Astrocyte (in vitro differentiated cells and primary cell): ENCODE results near the gene SNX6.

Experiments
- EZH2 ChIP-seq: IDR thresholded peaks from 2 replicates; pipeline ENCODE4 v1.6.1; 2012; ENCODE audit warnings: mild to moderate bottlenecking, low read length, inconsistent platforms; ENCODE audit not compliant: insufficient read depth
- TF ChIP-seq, protein P1 (sequence below): IDR thresholded peaks from 2 replicates; pipeline ENCODE4 v1.5.1; 2011; ENCODE audit warnings: low read depth, mild to moderate bottlenecking, inconsistent platforms, low read length, moderate library complexity; ENCODE audit not compliant: insufficient read depth

DNA sequence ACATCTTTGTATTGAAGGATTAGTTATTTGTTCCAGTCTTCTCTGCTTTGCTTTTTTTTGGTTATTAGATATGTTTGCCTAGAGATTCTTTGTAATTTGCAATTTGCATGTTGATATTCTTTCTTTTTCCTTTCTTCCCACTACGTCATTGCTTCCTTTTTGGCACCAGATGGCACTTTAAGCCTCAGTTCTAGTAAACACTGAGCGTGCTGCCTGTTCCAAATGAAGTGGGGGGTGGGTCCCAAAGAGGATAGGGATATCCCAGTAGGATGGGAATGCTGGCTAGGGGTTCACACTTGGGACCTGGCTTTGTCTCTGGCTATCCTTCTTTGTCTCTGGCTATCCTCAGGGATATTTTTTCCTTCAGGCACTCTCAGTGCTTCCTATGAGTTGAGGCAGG is 107.5 kb downstream of the SNX6 start:
- TF ChIP-seq, protein P1, sequence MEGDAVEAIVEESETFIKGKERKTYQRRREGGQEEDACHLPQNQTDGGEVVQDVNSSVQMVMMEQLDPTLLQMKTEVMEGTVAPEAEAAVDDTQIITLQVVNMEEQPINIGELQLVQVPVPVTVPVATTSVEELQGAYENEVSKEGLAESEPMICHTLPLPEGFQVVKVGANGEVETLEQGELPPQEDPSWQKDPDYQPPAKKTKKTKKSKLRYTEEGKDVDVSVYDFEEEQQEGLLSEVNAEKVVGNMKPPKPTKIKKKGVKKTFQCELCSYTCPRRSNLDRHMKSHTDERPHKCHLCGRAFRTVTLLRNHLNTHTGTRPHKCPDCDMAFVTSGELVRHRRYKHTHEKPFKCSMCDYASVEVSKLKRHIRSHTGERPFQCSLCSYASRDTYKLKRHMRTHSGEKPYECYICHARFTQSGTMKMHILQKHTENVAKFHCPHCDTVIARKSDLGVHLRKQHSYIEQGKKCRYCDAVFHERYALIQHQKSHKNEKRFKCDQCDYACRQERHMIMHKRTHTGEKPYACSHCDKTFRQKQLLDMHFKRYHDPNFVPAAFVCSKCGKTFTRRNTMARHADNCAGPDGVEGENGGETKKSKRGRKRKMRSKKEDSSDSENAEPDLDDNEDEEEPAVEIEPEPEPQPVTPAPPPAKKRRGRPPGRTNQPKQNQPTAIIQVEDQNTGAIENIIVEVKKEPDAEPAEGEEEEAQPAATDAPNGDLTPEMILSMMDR, result no peak
- TF ChIP-seq EZH2, result no peak
